Measurements from ENCODE around the gene MORN4. TPM values are rescaled to one million over a fixed set of nuclear protein-coding genes. Genes with fewer than 3 reads are reported as not detected.

MORN4 gene
- total RNA-seq, 1 donor: not detected

Other genes with a start within 250 kb of the MORN4 start
- 37.8 TPM for gene RRP12, start 232.2 kb downstream of the MORN4 start, total RNA-seq
- 155 TPM for gene PGAM1, start 207.3 kb downstream of the MORN4 start, total RNA-seq
- gene EXOSC1, start 187.5 kb downstream of the MORN4 start, total RNA-seq: 24.6 TPM
- 5.5 TPM for gene ZDHHC16, start 187.3 kb downstream of the MORN4 start, total RNA-seq
- 30.2 TPM for gene MMS19, start 135.1 kb downstream of the MORN4 start, total RNA-seq
- gene UBTD1, start 134.6 kb downstream of the MORN4 start, total RNA-seq: 6.3 TPM
- not detected for gene ANKRD2, start 60.7 kb downstream of the MORN4 start, total RNA-seq
- gene HOGA1, start 49.1 kb downstream of the MORN4 start, total RNA-seq: not detected
- not detected for gene C10orf62, start 43.8 kb downstream of the MORN4 start, total RNA-seq
- gene PI4K2A, start 7.2 kb upstream of the MORN4 start, total RNA-seq: 29.0 TPM
- 7.8 TPM for gene AVPI1, start 53.7 kb upstream of the MORN4 start, total RNA-seq
- gene MARVELD1, start 80.2 kb upstream of the MORN4 start, total RNA-seq: 5.5 TPM
- gene ZFYVE27, start 103.6 kb upstream of the MORN4 start, total RNA-seq: 33.2 TPM
- 0.52 TPM for gene SFRP5, start 138.5 kb upstream of the MORN4 start, total RNA-seq
- 1.7 TPM for gene GOLGA7B, start 216.3 kb upstream of the MORN4 start, total RNA-seq